ENCODE data around the gene ELOVL1.
A peak's percentile ranks its signal among the peaks of the same experiment; 100 is the strongest.

ELOVL1 gene

DNA sequence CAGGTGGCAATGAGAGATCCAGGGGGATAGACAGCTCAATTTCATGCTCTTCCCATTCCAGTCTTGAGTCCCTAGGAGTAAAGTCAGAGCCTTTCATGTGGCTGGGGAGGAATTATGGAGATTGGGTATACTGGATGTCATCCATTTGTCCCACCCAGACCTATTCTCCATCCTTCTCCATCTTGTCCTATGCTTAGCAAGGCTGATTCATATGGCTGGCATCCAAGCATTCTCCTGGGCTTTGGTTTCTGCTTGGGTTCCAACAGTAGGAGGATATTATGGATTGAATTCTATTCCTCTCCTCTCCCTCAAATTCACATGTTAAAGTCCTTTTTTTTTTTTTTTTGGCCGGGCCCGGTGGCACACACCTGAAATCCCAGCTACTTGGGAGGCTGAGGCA is 12.9 kb downstream of the ELOVL1 start:
- DNase-seq (ENCODE audit: low spot score), result no peak

DNA sequence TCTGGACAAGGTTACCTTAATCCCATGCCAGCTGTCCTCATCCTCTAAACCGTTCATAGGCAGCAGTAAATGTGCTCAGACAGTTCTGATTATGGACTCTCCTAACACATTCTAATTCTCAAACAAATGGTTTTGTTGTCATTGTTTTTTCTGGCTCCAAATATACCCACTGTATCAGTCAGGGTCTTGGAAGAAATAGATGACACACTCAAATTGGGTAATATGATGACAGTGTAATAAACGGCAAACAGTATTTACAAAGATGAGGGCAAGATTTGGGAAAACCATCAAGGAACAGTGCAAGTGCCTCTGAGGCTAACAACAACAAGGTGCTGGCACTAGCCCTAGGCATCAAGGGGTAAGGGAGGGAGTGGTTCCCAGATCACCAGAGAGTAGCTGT is 13.3 kb downstream of the ELOVL1 start:
- DNase-seq (ENCODE audit: low spot score), result no peak

DNA sequence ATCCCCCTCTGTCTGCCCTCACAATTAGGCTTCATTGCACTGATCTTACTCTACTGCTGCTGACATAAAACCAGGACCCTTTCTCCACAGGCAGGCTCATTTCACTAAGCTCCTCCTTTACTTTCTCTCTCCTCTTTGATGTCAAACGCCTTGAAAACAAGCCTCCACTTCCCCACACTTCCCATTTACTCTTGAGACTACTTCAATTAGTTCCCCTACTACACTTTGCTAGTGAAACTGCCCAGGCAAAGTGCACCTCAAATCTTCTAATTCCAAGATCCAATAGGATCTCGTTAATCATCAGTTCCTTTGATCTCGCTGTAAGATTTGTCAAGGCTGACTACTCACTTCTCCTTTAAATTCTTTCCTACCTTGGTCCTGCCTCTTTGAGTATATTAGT is 14.9 kb downstream of the ELOVL1 start:
- DNase-seq (ENCODE audit: low spot score), result no peak

DNA sequence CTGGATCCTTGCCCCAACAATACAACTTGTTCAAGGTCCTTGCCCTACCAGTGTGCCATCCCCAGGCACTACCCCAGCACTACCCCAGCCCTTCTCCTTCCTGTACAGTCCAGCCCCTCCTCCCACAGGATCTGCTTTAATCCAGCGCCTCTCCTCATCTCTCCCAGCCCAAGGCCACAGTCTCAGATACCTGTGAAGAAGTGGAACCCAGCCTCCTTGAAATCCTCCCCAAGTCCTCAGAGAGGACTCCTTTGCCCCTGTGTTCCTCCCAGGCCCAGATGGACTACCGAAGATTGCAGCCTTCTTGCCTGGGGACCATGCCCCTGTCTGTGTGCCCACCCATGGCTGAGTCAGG is 15.5 kb downstream of the ELOVL1 start:
- no peak for DNase-seq (ENCODE audit: low spot score)

DNA sequence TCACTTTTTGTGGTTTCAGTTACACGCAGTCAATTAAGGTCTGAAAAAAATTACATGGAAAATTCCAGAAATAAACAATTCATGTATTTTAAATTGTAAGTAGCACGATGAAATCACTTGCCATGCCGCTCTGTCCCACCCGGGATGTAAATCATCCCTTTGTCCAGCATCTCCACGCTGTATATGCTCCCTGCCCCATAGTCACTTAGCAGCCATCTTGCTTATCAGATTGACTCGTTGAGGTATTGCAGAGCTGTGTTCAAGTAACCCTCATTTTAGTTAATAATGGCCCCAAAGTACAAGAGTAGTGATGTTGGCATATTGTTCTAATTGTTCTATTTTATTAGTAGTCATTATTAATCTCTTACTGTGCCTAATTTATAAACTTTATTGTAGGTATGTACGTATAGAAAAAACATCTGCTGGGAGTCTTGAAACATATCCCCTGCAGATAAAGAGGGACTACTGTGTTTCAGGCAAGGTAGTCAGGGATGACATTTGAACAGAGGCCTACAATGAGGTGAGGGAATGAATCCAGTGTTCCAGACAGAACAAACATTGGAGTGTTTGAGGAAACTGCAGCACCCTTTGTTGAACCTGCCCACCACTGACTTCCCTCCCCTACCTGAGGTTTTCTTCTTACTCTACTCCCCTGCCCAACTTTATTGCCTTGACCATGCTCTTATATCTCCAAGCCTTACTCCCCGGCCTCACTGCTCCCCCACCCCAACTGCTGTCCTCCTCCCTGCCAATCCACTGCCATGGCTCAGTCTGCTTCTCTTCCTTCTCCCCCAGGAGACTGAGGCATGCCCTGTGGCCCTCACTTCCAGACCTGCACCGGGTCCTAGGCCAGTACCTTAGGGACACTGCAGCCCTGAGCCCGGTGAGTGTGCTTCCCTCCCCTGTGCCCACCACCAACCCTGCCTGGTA is 16.1 kb downstream of the ELOVL1 start:
- no peak for DNase-seq (ENCODE audit: low spot score)

DNA sequence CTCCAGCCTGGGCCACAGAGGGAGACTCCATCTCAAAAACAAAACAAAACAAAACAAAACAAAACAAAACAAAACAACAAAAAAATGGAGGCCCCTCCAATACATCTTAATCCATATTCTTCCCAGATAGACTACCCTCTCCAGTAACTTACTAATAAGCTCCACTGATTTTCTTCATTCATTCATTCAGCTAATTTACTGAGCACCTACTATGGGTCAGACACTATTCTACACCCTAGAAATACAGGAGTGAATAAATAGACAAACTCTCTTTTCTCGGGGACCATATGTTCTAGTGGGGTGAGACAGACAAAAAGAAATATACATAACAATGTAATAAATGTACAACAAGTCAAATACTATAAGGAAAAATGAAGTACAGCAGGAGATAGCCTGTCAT is 16.8 kb downstream of the ELOVL1 start:
- DNase-seq (ENCODE audit: low spot score), result no peak

DNA sequence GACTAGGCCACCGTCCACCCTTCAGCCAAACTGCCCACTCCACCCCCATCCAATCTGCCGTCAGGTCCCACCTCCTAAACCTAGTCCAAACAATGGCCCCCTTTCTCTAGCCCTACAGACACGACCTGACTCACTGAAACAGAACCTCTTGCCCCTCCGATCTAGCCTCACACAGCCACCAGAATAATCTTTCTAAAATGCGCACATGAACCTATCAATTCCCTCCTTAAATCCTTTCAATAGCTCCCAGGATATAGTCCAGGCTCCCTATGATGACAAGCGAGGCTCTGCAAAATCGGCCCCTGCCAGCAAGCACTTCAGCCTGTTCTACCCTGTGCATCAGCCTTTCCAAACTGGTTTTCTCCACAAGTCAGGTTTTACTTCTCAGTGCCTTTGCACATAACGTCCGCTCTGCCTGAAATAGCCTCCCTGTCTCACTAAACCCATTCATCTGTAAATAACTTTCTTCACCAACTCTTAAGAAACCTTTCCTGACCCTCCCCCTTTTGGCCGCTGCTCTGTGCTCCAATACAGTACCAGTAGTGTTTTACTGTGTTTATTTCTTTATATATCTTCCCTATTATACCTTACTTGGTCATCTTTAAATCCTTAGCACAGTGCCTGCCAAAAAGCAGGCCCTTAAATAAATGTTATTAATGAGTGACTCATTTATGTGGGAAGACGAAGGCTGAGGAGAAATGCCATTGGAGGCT is 18.1 kb downstream of the ELOVL1 start:
- DNase-seq (ENCODE audit: low spot score), result no peak

DNA sequence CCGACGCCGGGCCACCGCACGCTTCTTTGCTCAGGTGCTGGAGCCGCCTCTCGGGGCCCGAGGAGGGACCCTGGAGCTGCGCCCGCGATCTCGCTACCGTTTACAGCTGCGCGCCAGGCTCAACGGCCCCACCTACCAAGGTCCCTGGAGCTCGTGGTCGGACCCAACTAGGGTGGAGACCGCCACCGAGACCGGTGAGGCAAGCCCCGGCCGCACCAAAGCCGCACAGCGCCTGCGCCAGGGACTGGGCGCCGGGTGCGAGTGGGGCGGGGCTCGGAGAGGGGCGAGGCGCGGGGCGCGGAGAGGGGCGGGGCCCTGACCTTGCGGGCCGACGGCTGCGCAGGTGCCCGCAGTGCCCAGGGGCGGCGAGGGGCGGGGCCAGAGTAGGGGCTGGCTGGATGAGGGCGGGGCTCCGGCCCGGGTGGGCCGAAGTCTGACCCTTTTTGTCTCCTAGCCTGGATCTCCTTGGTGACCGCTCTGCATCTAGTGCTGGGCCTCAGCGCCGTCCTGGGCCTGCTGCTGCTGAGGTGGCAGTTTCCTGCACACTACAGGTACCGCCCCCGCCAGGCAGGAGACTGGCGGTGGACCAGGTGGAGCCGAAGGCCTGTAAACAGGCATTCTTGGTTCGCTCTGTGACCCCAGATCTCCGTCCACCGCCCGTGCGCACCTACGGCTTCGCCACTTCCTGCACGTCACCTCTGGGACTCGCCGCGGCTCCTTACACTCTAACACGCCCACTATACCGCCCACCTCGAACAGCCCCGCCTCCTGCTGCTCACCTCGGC is 18.8 kb downstream of the ELOVL1 start:
- peak; percentile 90 for DNase-seq (ENCODE audit: low spot score)

DNA sequence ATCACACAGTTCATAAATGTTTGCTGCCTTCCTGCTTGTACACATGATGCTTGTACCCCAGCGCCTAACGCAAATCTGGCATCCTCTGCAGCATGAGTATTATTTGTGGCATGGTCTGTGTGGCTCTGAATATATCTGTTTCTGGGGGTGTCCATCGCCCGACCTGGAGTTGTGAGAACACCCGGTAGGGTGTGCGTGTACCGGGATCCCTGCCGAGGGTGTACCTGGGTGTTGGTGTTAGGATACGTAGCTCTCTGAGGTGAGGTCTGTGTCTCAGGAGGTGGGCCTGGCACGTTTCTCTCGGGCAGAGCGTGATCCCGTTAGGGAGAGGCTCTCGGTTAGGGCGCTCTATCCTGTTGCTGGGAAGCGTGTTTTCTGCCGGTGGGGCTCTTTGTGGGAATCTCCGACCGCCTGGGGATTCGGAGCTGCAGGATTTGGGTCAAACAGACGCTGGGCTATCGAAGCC is 19.4 kb downstream of the ELOVL1 start:
- DNase-seq (ENCODE audit: low spot score), result peak; percentile 49

DNA sequence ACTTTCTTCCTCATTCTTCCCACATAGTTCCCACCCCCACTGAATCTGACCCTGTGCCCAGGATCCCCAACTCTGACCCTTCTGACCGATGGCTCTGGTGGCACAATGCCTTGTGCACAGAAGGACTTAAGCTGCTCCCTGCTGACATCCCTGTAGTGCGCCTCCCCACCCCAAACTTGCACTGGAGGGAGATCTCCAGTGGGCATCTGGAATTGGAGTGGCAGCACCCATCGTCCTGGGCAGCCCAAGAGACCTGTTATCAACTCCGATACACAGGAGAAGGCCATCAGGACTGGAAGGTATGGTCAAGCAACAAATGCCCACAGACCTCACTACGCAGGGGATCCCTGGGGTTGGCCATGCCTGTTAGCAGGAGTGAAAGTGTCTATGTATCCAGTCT is 21.2 kb downstream of the ELOVL1 start:
- no peak for DNase-seq (ENCODE audit: low spot score)

DNA sequence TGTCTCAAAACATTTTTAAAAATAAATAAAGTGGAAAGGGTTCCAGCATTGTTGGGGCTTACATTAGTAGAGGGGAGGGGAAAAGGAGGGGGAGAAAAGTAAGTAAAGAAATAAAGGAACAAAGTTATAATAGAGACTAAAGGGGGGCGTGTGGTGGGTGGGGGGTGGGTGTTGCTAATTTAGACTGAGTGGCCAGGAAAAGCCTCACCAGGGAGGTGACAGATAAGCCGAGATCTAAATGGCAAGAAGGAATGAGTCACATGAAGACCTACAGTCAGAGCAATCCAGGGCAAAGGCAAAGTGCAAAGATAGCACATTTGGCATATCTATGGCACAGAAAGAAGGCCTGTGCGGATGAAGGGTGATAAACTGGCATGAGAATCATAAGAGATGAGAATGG is 22.7 kb downstream of the ELOVL1 start:
- DNase-seq (ENCODE audit: low spot score), result no peak

DNA sequence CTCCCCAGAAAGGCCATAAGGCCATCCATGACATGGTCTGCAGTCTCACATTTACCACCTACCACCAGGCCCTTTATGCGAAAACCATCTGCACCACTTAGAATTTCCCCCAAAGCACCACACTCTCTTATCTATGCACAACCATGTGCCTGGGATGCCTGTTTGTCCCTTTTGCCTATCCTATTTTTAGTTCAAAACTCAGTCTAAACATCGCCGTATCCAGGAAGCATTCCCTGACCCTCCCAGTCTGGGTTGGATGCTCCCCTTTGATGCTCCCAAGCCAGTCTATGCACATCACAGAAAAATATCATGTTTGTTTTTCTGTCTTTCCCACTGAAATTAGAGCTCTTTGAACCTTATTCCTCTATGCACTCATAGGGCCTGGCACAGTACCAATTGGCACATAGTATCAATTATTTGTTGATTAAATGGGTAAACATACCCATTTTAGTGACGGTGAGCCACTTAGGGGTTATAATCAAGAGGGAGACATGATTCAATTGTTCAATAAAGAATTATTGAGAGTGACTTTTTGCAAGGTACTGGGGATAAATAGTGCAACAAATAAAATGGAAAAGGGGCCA is 23.5 kb downstream of the ELOVL1 start:
- no peak for DNase-seq (ENCODE audit: low spot score)

DNA sequence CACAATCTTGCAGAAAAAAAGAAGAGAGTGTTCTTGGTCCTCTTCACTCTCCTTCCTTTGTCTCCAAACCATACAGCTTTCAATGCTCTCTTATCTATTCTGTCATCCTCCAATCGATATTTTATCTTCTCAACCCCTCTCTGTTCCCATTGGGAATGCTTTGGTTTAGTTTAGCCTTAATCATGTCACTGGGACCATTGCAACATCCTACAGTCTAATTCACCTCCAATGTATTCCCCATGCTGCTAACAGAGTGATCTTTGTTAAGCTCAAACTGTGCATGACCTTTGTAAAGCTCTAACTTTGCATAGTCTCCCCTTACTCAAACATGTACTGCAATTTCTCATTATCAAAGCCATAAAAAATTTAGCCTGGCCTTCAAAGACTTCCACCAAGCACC is 27.3 kb downstream of the ELOVL1 start:
- peak; percentile 36 for DNase-seq (ENCODE audit: low spot score)

DNA sequence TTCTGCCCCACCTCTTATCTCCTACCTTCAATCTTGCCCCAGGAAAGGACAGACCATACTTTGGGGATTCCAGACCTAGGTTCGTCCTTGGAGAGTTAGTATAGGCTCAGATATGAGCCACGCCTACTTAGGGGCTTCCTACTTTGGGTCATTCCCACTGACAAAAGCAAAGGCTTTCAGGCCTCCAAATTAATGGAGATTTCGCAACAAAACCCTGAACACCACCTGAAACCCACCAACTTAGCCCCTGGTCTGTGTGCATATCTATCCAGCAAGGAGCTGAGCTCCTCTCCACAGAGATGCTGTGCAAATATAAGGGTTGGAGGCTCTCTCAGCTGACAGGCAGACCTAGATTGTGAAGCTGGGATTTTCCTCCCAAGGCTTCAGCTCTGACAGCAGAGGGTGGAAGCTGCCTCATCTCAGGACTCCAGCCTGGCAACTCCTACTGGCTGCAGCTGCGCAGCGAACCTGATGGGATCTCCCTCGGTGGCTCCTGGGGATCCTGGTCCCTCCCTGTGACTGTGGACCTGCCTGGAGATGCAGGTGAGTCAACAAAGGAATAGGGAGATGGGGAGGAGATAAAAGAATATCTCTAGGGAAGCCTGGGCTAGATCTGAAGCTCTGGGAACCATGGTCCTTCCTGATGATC is 28.1 kb downstream of the ELOVL1 start:
- DNase-seq (ENCODE audit: low spot score), result no peak

DNA sequence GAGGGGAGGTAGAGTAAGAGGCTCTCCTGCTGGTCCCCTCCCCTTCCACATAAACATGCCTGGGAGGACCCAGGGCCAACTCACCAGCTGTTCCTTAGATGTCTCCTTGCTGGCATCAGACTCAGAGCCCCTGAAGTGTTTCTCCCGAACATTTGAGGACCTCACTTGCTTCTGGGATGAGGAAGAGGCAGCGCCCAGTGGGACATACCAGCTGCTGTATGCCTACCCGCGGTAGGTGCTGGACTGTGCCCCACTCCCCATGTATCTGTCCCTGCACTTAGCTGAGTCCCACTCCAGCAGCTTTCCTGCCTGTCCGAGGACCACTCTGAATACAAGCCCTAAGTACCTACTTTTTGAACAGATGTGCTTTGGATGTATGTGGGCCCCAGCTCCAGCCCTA is 29.8 kb downstream of the ELOVL1 start:
- no peak for DNase-seq (ENCODE audit: low spot score)

DNA sequence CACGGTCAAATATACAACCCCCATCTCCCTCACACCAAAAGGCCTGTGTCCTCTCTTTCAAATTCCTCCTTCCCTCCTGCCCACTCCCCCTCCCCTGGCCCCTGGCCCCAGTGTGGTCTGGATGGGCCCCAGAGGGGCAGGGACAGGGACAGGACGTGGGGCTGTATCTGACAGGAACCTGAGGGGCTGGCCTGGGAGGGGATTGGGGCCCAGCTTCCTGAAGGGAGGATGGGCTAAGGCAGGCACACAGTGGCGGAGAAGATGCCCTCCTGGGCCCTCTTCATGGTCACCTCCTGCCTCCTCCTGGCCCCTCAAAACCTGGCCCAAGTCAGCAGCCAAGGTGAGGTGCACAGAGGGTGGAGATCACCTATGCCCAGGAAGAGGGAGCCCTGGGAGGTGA is 30.2 kb downstream of the ELOVL1 start, which contains the start of gene MPL:
Gene MPL (plus strand): TSS at position 231 of the 400 bp plus-strand sequence. CDS start 31 bp downstream, at position 262.
- no peak for DNase-seq (ENCODE audit: low spot score)

DNA sequence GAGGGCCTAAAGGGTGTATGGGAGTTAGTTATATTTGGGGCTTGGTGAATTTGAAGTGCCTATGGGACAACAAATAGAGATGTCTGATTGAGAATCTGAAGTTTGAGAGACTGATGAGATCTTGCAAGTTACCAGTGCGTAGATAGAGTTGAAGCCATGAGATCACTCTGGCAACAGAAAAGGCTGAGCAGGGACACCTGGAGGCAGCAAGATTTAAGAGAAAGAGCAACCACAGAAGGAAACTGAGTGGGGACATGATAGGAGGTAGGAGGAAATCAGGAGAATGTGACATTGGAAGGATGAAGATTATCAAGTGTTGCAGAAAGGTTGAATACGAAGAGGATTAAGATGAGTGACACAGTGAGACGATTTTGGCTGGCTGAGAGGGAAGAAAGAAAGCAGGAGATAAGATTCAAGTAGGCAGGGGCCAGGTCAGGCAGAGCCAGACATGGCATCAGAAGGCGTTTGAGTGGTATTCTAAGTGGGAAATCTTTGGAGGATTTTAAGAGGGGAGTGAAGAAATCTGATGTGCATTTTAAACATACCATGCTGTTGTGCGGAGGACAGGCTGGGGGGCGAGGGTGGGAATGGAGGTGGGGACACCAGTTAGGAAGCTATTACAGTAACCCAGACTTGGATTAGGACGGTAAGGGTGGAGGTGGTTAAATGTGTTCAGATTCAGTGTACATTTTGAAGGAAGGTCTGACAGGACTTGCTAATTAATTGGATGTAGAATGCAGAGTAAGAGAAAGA is 33.2 kb downstream of the ELOVL1 start:
- DNase-seq (ENCODE audit: low spot score), result no peak

DNA sequence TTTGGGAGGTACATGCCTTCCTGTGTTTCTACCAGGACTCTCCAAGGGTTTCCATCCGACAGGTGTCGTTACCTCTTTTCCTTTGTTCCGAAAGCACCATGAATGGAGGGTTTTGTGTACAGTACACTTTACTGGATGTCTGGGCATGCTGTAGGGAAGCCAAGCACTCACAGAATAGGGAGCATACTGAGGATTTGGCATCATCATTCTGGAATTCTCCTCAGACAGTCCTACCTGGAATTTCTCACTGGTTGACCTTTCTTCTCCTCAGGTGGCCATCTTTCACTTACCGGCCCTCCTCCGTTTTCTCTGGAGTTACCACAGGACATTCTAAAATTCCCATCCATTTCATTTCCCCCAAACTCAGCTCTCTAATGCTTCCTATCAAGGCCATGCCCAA is 36.1 kb downstream of the ELOVL1 start:
- DNase-seq (ENCODE audit: low spot score), result no peak

DNA sequence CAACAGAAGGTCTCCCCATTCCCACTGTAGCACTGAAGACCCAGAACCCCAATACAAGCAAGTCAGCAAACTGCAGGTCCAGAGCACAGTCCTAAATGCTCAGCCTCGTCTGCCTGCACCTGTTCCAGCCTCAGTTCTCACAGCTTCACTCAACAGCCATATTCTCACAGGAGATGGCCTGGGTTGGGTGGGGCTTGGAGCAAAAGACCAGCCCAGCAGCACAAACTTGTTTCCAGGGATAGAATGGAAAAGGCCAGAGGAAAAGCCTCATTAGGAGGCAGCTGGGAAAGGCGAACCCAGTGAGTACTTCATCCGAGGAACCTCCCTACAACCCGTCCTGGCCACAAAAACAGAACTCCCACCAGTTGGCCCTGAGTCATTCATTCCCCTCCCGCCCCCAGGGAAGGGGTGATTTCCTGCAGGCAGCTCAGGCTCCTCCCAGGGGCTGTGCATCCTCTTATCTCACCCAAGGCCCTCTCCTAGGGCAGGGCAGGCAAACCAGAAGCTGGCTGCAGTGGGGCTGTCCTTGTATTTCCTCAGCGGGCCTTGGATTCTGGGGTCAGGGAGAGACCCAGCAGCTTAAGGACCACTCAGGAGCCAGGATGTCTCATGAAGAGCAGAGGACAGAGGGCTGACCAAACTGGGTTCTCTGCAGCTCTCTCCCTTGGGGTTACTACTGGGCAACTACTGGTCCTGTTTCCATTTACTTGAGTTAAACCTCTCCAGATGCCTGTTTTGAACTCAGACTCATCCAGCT is 37.6 kb downstream of the ELOVL1 start:
- DNase-seq (ENCODE audit: low spot score), result no peak

All from HuH-7.5 (cell line).